Tibial nerve (tissue), 3 donors: ENCODE measurements around the gene PCDHAC1.

Source experiments
- CTCF ChIP-seq, 5 experiments: fragments of 200-600 bp in 3 of 5; fragments of 450-650 bp in 2 of 5; sonication (generic) in 3 of 5; IDR thresholded peaks; one replicate each; pipeline ENCODE4 v1.5.1; 2016 to 2019; ENCODE audit warnings: antibody characterized with exemption in 5 of 5, mild to moderate bottlenecking in 3 of 5, moderate library complexity in 2 of 5
- POLR2A ChIP-seq, 2 donors: fragments of 450-650 bp; IDR thresholded peaks; one replicate each; pipeline ENCODE4 v1.6.1; 2017; ENCODE audit warnings: antibody characterized with exemption in 2 of 2, mild to moderate bottlenecking in 2 of 2, moderate library complexity in 2 of 2

- TF ChIP-seq POLR2A (IDR thresholded peaks at IDR 0.05), result no peak
- TF ChIP-seq CTCF (IDR thresholded peaks at IDR 0.05), result no peak
Measured at GRCh38 chr5:140925806-140926442, at the start of gene PCDHAC1.
